Esophagus squamous epithelium (tissue), 5 donors: Measurements from ENCODE around the gene ARHGEF12. TPM values are rescaled to one million over a fixed set of nuclear protein-coding genes. Genes with fewer than 3 reads are reported as not detected.

ENCODE experiments used
- DNase-seq: peaks from one replicate; lab custom pipeline; 2025; lab: John Stamatoyannopoulos, UW
- H3K27ac ChIP-seq, 4 donors: fragments of 200-600 bp; sonication (generic); one replicate each; pipeline ENCODE4 v1.5.1; 2016 to 2019; ENCODE audit warnings: mild to moderate bottlenecking in 1 of 4
- H3K27me3 ChIP-seq, 4 donors: fragments of 200-600 bp; sonication (generic); 1 replicate in 3 of 4; 2 replicates in 1 of 4; pipeline versions ENCODE4 v1.5.1 to v1.6.0; 2017 to 2021; ENCODE audit warnings: antibody characterized with exemption in 1 of 4
- H3K36me3 ChIP-seq, 3 donors: fragments of 200-600 bp; sonication (generic); one replicate each; pipeline ENCODE4 v1.5.1; 2016 to 2019
- H3K4me1 ChIP-seq, 3 donors: fragments of 200-600 bp; sonication (generic); one replicate each; pipeline ENCODE4 v1.5.1; 2017 to 2019
- H3K4me3 ChIP-seq, 4 donors: fragments of 200-600 bp; sonication (generic); 1 replicate in 3 of 4; 2 replicates in 1 of 4; pipeline ENCODE4 v1.5.1; 2016 to 2019; ENCODE audit warnings: mild to moderate bottlenecking in 2 of 4, moderate library complexity in 1 of 4
- H3K9me3 ChIP-seq, 3 donors: fragments of 200-600 bp; sonication (generic); one replicate each; pipeline ENCODE4 v1.5.1; 2016 to 2019
- POLR2A ChIP-seq, 4 donors: fragments of 450-650 bp; IDR thresholded peaks; one replicate each; pipeline ENCODE4 v1.6.1; 2017; ENCODE audit warnings: antibody characterized with exemption in 4 of 4, mild to moderate bottlenecking in 4 of 4, moderate library complexity in 3 of 4
- WGBS, 2 donors: methylation state at CpG; one replicate each; pipeline ENCODE4 v1.1.5; 2018; 5-methylcytosine and 5-hydroxymethylcytosine counted together
- intact Hi-C: fragments of 100-400 bp; cut with DNase I; formaldehyde crosslinking; loops from one replicate; pipeline ENCODE4 v1.15.0; 2022
- total RNA-seq, 4 donors: library from RNA; depleted of rRNA; stranded (reverse); fragments of >200 nt; gene quantifications; one replicate each; pipeline ENCODE4 v1.1.0, GENCODE V29; 2016
- TF ChIP-seq, protein P1 (sequence below), 6 experiments: fragments of 450-650 bp in 4 of 6; fragments of 200-600 bp in 2 of 6; sonication (generic) in 2 of 6; IDR thresholded peaks; one replicate each; pipeline ENCODE4 v1.5.1; 2016 to 2019; ENCODE audit warnings: antibody characterized with exemption in 6 of 6, mild to moderate bottlenecking in 4 of 6, moderate library complexity in 4 of 6
- donor health status: DM: yes; HTN: yes; CAD: no.

ARHGEF12 gene
- total RNA-seq, 4 donors from 2014 or later = 57.4 to 106 (median 70.7) TPM

DNA sequence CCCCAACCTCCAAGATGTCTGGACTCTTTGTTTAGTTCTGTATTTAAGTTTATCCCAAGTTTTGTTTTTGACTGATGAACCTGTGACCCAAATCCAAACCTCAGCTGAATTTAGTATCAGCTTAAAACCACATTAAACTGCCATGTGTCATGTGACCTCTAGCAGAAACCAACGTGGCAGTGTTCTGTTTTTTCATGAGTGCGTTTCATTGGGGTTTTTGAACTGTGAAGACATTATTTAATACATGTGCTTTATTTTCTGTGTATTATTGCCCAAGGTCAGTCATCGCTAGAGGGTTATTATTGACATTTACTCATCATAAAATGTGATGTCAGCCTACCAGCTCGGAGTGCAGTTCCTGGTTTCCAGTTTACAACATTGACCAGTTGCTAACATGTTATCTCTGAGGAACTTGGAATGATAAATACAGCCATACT, 9.3 kb upstream of the ARHGEF12 start:
- no peak for DNase-seq
- TF ChIP-seq POLR2A (IDR thresholded peaks at IDR 0.05) = no peak
- TF ChIP-seq, protein P1, sequence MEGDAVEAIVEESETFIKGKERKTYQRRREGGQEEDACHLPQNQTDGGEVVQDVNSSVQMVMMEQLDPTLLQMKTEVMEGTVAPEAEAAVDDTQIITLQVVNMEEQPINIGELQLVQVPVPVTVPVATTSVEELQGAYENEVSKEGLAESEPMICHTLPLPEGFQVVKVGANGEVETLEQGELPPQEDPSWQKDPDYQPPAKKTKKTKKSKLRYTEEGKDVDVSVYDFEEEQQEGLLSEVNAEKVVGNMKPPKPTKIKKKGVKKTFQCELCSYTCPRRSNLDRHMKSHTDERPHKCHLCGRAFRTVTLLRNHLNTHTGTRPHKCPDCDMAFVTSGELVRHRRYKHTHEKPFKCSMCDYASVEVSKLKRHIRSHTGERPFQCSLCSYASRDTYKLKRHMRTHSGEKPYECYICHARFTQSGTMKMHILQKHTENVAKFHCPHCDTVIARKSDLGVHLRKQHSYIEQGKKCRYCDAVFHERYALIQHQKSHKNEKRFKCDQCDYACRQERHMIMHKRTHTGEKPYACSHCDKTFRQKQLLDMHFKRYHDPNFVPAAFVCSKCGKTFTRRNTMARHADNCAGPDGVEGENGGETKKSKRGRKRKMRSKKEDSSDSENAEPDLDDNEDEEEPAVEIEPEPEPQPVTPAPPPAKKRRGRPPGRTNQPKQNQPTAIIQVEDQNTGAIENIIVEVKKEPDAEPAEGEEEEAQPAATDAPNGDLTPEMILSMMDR (IDR thresholded peaks at IDR 0.05) = no peak
- H3K9me3 ChIP-seq = no peaks in the 10 kb centered on the region
- intact Hi-C loops = no loop called here
- H3K36me3 ChIP-seq = peaks cover 0 to 14% (median 0%) of the 10 kb centered on the region in 3 donors
- 37 to 38% methylated on average over 4 of the region's 4 CpGs for WGBS, 2 donors
- peak overlapping the region in 2 of 4 donors; percentile 79 to 94 for H3K27ac ChIP-seq
- H3K27me3 ChIP-seq = peaks cover 0 to 5% (median 0%) of the 10 kb centered on the region in 4 donors
- no peak overlapping the region for H3K4me3 ChIP-seq
- peaks cover 4 to 43% (median 8%) of the 10 kb centered on the region in 3 donors for H3K4me1 ChIP-seq

- Histone ChIP-seq H3K36me3 (peaks cover 0 to 14% (median 0%) of the 10 kb centered on the region in 3 donors), H3K27ac (peak overlapping the region in 1 of 4 donors; percentile 94)
- DNase-seq = no peak
Observed at GRCh38 chr11:120327311-120327710, 8.9 kb upstream of the ARHGEF12 start.

DNA sequence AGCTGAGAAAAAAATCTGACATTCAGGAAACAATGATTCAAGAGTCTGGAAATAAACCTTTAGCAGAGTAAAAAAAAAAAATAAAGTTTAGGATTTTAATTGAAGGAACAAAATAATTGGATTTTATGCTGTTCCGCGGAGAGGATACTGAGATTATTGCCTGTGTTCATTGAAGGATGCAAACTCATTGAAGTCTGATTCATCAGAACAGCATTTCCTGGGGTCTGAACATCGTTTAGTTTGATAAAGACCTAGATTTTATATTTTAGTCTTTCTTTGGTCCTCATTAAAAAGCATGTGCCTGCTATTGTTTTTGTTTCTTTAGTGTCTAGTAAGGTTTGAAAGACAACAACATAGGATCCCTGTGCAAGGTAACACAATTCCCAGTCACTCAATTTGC, 6.7 kb upstream of the ARHGEF12 start:
- 83 to 86% methylated on average over 3 of the region's 3 CpGs for WGBS, 2 donors
- Histone ChIP-seq H3K4me1 (peaks cover 11 to 69% (median 22%) of the 10 kb centered on the region in 3 donors), H3K27ac (no peak overlapping the region), H3K4me3 (no peak overlapping the region), H3K36me3 (peaks cover 0 to 14% (median 0%) of the 10 kb centered on the region in 3 donors), H3K27me3 (peaks cover 0 to 5% (median 0%) of the 10 kb centered on the region in 4 donors), H3K9me3 (no peaks in the 10 kb centered on the region)
- intact Hi-C loops = no loop called here
- no peak for DNase-seq
- TF ChIP-seq, protein P1 (IDR thresholded peaks at IDR 0.05) = no peak
- no peak for TF ChIP-seq POLR2A (IDR thresholded peaks at IDR 0.05)

More at GRCh38 chr11:120327311-120327710, 8.9 kb upstream of the ARHGEF12 start:
- H3K4me3 ChIP-seq = no peak overlapping the region
- intact Hi-C loops = no loop called here
- H3K4me1 ChIP-seq = peaks cover 8 to 48% (median 8%) of the 10 kb centered on the region in 3 donors
- H3K27me3 ChIP-seq = peaks cover 0 to 5% (median 0%) of the 10 kb centered on the region in 4 donors
- 91 to 96% methylated on average over 4 of the region's 4 CpGs for WGBS, 2 donors
- no peak for TF ChIP-seq POLR2A (IDR thresholded peaks at IDR 0.05)
- TF ChIP-seq, protein P1 (IDR thresholded peaks at IDR 0.05) = no peak
- no peaks in the 10 kb centered on the region for H3K9me3 ChIP-seq

- H3K4me3 ChIP-seq = no peak overlapping the region
- H3K4me1 ChIP-seq = peaks cover 10 to 69% (median 22%) of the 10 kb centered on the region in 3 donors
- intact Hi-C loops = no loop called here
- WGBS, 2 donors = 95 to 100% methylated on average over 1 to 5 of the region's 6 CpGs
- H3K27me3 ChIP-seq = peaks cover 0 to 5% (median 0%) of the 10 kb centered on the region in 4 donors
- DNase-seq = no peak
- H3K36me3 ChIP-seq = peaks cover 0 to 14% (median 0%) of the 10 kb centered on the region in 3 donors
- H3K27ac ChIP-seq = no peak overlapping the region
- no peaks in the 10 kb centered on the region for H3K9me3 ChIP-seq
- TF ChIP-seq POLR2A (IDR thresholded peaks at IDR 0.05) = no peak
- TF ChIP-seq, protein P1 (IDR thresholded peaks at IDR 0.05) = no peak
Observed at GRCh38 chr11:120330045-120330444, 6.2 kb upstream of the ARHGEF12 start.

GRCh38 chr11:120331301-120331996, 4.8 kb upstream of the ARHGEF12 start:
- intact Hi-C loops = no loop called here
- 24 to 32% methylated on average over 2 of the region's 2 CpGs for WGBS, 2 donors
- H3K27ac ChIP-seq = peak overlapping the region; percentile 7 to 99 (median 68)
- H3K36me3 ChIP-seq = peaks cover 0 to 14% (median 0%) of the 10 kb centered on the region in 3 donors
- H3K9me3 ChIP-seq = no peaks in the 10 kb centered on the region
- peaks cover 8 to 63% (median 22%) of the 10 kb centered on the region in 3 donors for H3K4me1 ChIP-seq
- no peaks in the 10 kb centered on the region for H3K27me3 ChIP-seq
- no peak for DNase-seq
- H3K4me3 ChIP-seq = no peak overlapping the region
- TF ChIP-seq POLR2A (IDR thresholded peaks at IDR 0.05) = no peak
- TF ChIP-seq, protein P1 (IDR thresholded peaks at IDR 0.05) = no peak
